ENCODE results near the gene BIRC6.

GRCh38 chr2:32627441-32627813 lies 270.6 kb downstream of the BIRC6 start:
- TF ChIP-seq CTCF (IDR thresholded peaks at IDR 0.05), result peak in 1 of 3 experiments; percentile 6
- no peak for TF ChIP-seq POLR2A (IDR thresholded peaks at IDR 0.05)

Data from testis (tissue), 2 donors.